HepG2 (cell line): ENCODE results near the gene PANK4. TPM values are rescaled to one million over a fixed set of nuclear protein-coding genes. Genes with fewer than 3 reads are reported as not detected.
A peak's percentile ranks its signal among the peaks of the same experiment; 100 is the strongest.

Experiments
- ATAC-seq: fragments of 200-7000 bp; cut with Tn5 transposase; 3 replicates; pipeline ENCODE4 v1.9.1; 2020; ENCODE audit warnings: mild to moderate bottlenecking, moderate library complexity
- BruUV-seq: library from RNA; stranded (reverse); fragments of 400-500 nt; replicated peaks from 2 replicates; lab custom pipeline; 2021; lab: Mats Ljungman, UMichigan
- CTCF ChIA-PET: fragments of 300-600 bp; formaldehyde crosslinking; extraction: SDS; loops from one replicate; lab custom pipeline; 2021; ENCODE audit warnings: low total read pairs, inconsistent platforms, low intra/inter-chr PET ratio; lab: Yijun Ruan, JAX
- POLR2A ChIA-PET: fragments of 350-600 bp; sonication (Branson Sonifier 250); formaldehyde crosslinking; loops from one replicate; lab custom pipeline; 2020; ENCODE audit warnings: antibody characterized with exemption, inconsistent platforms; lab: Yijun Ruan, JAX
- DNase-seq: peaks from one replicate; pipeline ENCODE4 v3.0.0-alpha.2; 2015; ENCODE audit warnings: low spot score
- FAIRE-seq: peaks from 3 replicates; lab custom pipeline; 2011; peaks lifted over from hg19 to GRCh38; lab: Jason Lieb, UNC
- H2AFZ ChIP-seq: one replicate; pipeline ENCODE4 v1.6.1; 2011; ENCODE audit warnings: low read length, inconsistent platforms
- H3K27ac ChIP-seq: fragments of 300-600 bp; 3 replicates; pipeline ENCODE4 v1.8.0; 2011; ENCODE audit warnings: mixed run types, mild to moderate bottlenecking, mixed read lengths, low read length, inconsistent platforms; ENCODE audit not compliant: insufficient read depth; ENCODE audit errors: extremely low read length
- H3K27me3 ChIP-seq, 2 experiments: fragments of 200-600 bp in 1 of 2; 2 replicates in 1 of 2; 3 replicates in 1 of 2; pipeline versions ENCODE4 v1.6.0 to v1.8.0; 2011; ENCODE audit warnings: low read length in 2 of 2, mild to moderate bottlenecking in 2 of 2, moderate library complexity in 2 of 2, inconsistent platforms in 1 of 2; ENCODE audit not compliant: insufficient read depth in 2 of 2, control insufficient read depth in 1 of 2
- H3K36me3 ChIP-seq, 2 experiments: fragments of 200-600 bp in 1 of 2; replicated peaks in 1 of 2; 2 replicates in 1 of 2; 3 replicates in 1 of 2; pipeline versions ENCODE4 v1.5.1 to v1.8.0; 2011; ENCODE audit warnings: low read length in 2 of 2, inconsistent platforms in 1 of 2; ENCODE audit not compliant: insufficient read depth in 2 of 2, control insufficient read depth in 1 of 2
- H3K4me1 ChIP-seq: 2 replicates; pipeline ENCODE4 v1.5.1; 2012; ENCODE audit warnings: low read length, inconsistent platforms; ENCODE audit not compliant: insufficient read depth
- H3K4me2 ChIP-seq: 2 replicates; pipeline ENCODE4 v1.6.0; 2011; ENCODE audit warnings: low read depth, low read length, inconsistent platforms
- H3K4me3 ChIP-seq, 3 experiments: fragments of 200-600 bp in 1 of 3; sonication (generic), shearing (Covaris generic) in 1 of 3; replicated peaks in 1 of 3; 2 replicates each; pipeline ENCODE4 v1.5.1; 2011 to 2016; ENCODE audit warnings: low read length in 3 of 3, inconsistent platforms in 2 of 3, low read depth in 2 of 3, mild to moderate bottlenecking in 2 of 3, control low read depth in 1 of 3, mixed read lengths in 1 of 3; ENCODE audit not compliant: insufficient read depth in 1 of 3
- H3K79me2 ChIP-seq: one replicate; pipeline ENCODE4 v1.6.1; 2011; ENCODE audit warnings: low read length, inconsistent platforms; ENCODE audit not compliant: insufficient read depth
- H3K9ac ChIP-seq: 2 replicates; pipeline ENCODE4 v1.6.0; 2011; ENCODE audit warnings: mild to moderate bottlenecking, low read depth, low read length, inconsistent platforms; ENCODE audit not compliant: insufficient read depth
- H3K9me3 ChIP-seq: 2 replicates; pipeline ENCODE4 v1.5.1; 2012; ENCODE audit warnings: mild to moderate bottlenecking, low read length
- H4K20me1 ChIP-seq: 2 replicates; pipeline ENCODE4 v1.6.0; 2011; ENCODE audit warnings: inconsistent platforms, mild to moderate bottlenecking, low read length, moderate library complexity; ENCODE audit not compliant: insufficient read depth
- ETV5 ChIP-seq: IDR thresholded peaks from 2 replicates; pipeline ENCODE4 v1.6.1; 2018; ENCODE audit warnings: missing biosample characterization, missing genetic modification reagents, inconsistent platforms, borderline replicate concordance
- FOXP4 ChIP-seq: sonication (generic); formaldehyde crosslinking; IDR thresholded peaks from 2 replicates; pipeline ENCODE4 v1.4.0; 2020; ENCODE audit warnings: missing genetic modification reagents
- MBD4 ChIP-seq: IDR thresholded peaks from 2 replicates; pipeline ENCODE4 v1.6.1; 2012; ENCODE audit warnings: low read length, inconsistent platforms, borderline replicate concordance
- NR2F6 ChIP-seq, 2 experiments: IDR thresholded peaks; 2 replicates each; pipeline ENCODE4 v1.6.1; 2016; ENCODE audit warnings: antibody characterized with exemption in 1 of 2, mild to moderate bottlenecking in 1 of 2
- PAXIP1 ChIP-seq: sonication (generic); formaldehyde crosslinking; conservative IDR thresholded peaks from 2 replicates; pipeline ENCODE4 v1.4.0; 2020; ENCODE audit warnings: mild to moderate bottlenecking, missing genetic modification reagents, moderate library complexity
- PLRG1 ChIP-seq: fragments of 450-650 bp; conservative IDR thresholded peaks from 2 replicates; pipeline ENCODE4 v1.6.1; 2016
- POGK ChIP-seq: sonication (generic); formaldehyde crosslinking; conservative IDR thresholded peaks from 2 replicates; pipeline ENCODE4 v1.8.0; 2022; ENCODE audit warnings: mild to moderate bottlenecking, moderate library complexity, missing genetic modification reagents
- RXRA ChIP-seq: sonication (generic); formaldehyde crosslinking; IDR thresholded peaks from 2 replicates; pipeline ENCODE4 v1.5.1; 2020; ENCODE audit warnings: missing genetic modification reagents
- RXRB ChIP-seq: IDR thresholded peaks from 2 replicates; pipeline ENCODE4 v1.6.1; 2016; ENCODE audit warnings: borderline replicate concordance, missing genetic modification reagents, missing compliant biosample characterization
- SATB2 ChIP-seq: sonication (generic); formaldehyde crosslinking; IDR thresholded peaks from 2 replicates; pipeline ENCODE4 v1.5.0; 2020; ENCODE audit warnings: missing genetic modification reagents
- ZEB1 ChIP-seq: IDR thresholded peaks from 2 replicates; pipeline ENCODE4 v1.6.1; 2012; ENCODE audit warnings: mild to moderate bottlenecking, low read depth, inconsistent platforms; ENCODE audit not compliant: insufficient replicate concordance
- ZNF3 ChIP-seq: IDR thresholded peaks from 2 replicates; pipeline ENCODE4 v1.7.0; 2017; ENCODE audit warnings: inconsistent platforms
- ZNF800 ChIP-seq: sonication (generic); formaldehyde crosslinking; IDR thresholded peaks from 2 replicates; pipeline ENCODE4 v1.4.0; 2020; ENCODE audit warnings: missing genetic modification reagents
- ZUFSP ChIP-seq: sonication (generic); formaldehyde crosslinking; IDR thresholded peaks from 2 replicates; pipeline ENCODE4 v1.9.0; 2021; ENCODE audit warnings: missing genetic modification reagents, mild to moderate bottlenecking, borderline replicate concordance
- WGBS: methylation state at CpG from one replicate; pipeline ENCODE4 v1.1.6; 2017; ENCODE audit warnings: low lambda C conversion rate; 5-methylcytosine and 5-hydroxymethylcytosine counted together
- in situ Hi-C: cut with HindIII; loops from 2 replicates; pipeline ENCODE4 v1.10.0; 2017; ENCODE audit warnings: low pct_unique_long_range_greater_than_20kb; ENCODE audit not compliant: extremely low pct_ligation_motif_present
- intact Hi-C: fragments of 100-400 bp; cut with micrococcal nuclease; formaldehyde crosslinking; loops from one replicate; pipeline ENCODE4 v1.10.0; 2022; ENCODE audit not compliant: unreplicated experiment
- polyA plus RNA-seq, 8 experiments: library from polyadenylated mRNA; depleted of rRNA in 3 of 8; stranded (reverse) in 7 of 8; unstranded in 1 of 8; fragments of >200 nt; fragmentation: Illumina TruSeq in 4 of 8; extraction: Trizol in 4 of 8; gene quantifications; 2 replicates each; pipeline versions ENCODE4 v1.2.1 to v1.2.3, GENCODE V29; 2011 to 2016; ENCODE audit warnings: low read depth in 4 of 8, missing spikeins in 1 of 8, mixed read lengths in 1 of 8; ENCODE audit not compliant: insufficient read depth in 1 of 8
- total RNA-seq, 5 experiments: library from RNA; depleted of rRNA; stranded (reverse); fragments of >200 nt; fragmentation: Illumina TruSeq; extraction: Trizol; gene quantifications; 2 replicates each; pipeline ENCODE4 v1.2.3, GENCODE V29; 2016; ENCODE audit warnings: low read depth in 1 of 5

Gene PANK4
- total and polyA plus RNA-seq, 2 of the 13 experiments (the other 11 are each of a cell fraction or from before 2014, with no cell fraction given) = 17.4 to 19.3 TPM

GRCh38 chr1:2501820-2502119 is 24.6 kb downstream of the PANK4 start:
- ATAC-seq (peak; percentile 3; the same call in 1 of the 3 replicates), DNase-seq (no peak), FAIRE-seq (no peak)
- Histone ChIP-seq H3K4me3 (no peak overlapping the region; a peak in 1 of 6 replicates), H3K79me2 (no peaks in the 10 kb centered on the region), H3K36me3 (no peaks in the 10 kb centered on the region), H2AFZ (no peak overlapping the region), H3K4me1 (peaks cover 19% of the 10 kb centered on the region), H3K4me2 (peak overlapping the region; percentile 27; the same call in 1 of the 2 replicates), H3K27ac (no peak overlapping the region), H4K20me1 (no peaks in the 10 kb centered on the region), H3K9ac (no peak overlapping the region), H3K27me3 (peaks cover 19 to 55% of the 10 kb centered on the region in 2 experiments), H3K9me3 (no peaks in the 10 kb centered on the region)
- WGBS = no CpG with 5 or more reads among the region's 7 CpGs
- in situ Hi-C loops (loop anchor here (25.0 kb wide), 1 partner anchor 314 kb away; the partner anchor contains the start of gene FAAP20), intact Hi-C loops (no loop called here)
- CTCF ChIA-PET = no interaction called here
- BruUV-seq = no TSS peak
- POLR2A ChIA-PET = no interaction called here
- TF ChIP-seq NR2F6 (IDR thresholded peaks at IDR 0.05) (no peak), NR2F6 (CRISPR knock-in tag; IDR thresholded peaks at IDR 0.05) (peak; percentile 43; the same call in 1 of the 2 replicates), ETV5 (CRISPR knock-in tag) (peak; percentile 56; the same call in 1 of the 2 replicates), PLRG1 (no peak), SATB2 (CRISPR knock-in tag) (no peak), ZEB1 (no peak), ZNF800 (CRISPR knock-in tag) (no peak), PAXIP1 (CRISPR knock-in tag) (0 out of 2 replicates have a peak, but pooled peaks have one; percentile 23), FOXP4 (CRISPR knock-in tag) (no peak), ZUFSP (CRISPR knock-in tag) (no peak), ZNF3 (CRISPR knock-in tag) (no peak), RXRB (0 out of 2 replicates have a peak, but pooled peaks have one; percentile 30), MBD4 (no peak), RXRA (CRISPR knock-in tag) (0 out of 2 replicates have a peak, but pooled peaks have one; percentile 14), POGK (no peak)
